ENCODE data around the gene SSR2.
A peak's percentile ranks its signal among the peaks of the same experiment; 100 is the strongest.

Gene SSR2

DNA sequence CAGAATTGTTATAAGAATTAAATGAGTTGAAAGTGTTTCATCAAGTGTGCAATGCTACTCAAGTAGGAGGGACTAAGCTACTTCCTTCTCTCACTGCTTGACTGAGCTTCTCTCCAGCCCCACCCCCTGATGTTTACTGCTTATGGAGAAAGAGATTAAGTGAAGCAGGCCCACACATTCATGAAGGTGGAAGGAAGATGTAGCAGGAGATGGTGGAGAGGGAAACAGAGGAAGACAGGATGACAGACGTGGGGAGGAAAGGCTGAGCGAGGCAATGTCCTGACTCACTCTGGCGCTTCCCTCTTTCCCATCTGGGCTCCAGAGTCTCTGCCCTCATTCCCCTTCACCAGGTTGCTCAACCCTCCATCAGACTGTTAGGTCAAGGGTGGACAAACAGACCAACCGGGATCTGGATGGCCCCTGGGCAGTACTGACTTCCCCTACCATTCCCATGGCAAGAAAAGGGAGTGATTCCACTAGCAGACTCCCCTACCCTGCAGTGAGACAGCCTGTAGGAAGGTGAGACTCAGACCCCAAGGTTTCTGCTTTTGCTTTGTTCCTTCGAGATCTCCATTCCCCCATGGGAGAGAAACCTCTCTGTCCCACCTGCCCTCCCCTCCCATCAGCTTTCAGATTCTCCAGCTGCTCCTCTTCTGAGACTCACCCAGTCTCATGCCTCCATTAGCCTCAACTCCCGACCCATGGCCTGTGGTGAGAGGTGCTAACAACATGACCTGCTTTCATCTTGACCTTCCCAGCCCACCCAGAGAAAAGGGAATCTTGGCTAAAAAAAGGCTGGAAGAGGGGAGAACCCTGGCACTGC, 39.3 kb downstream of the SSR2 start:
- TF ChIP-seq CTCF (IDR thresholded peaks at IDR 0.05; ENCODE audit: low read depth, low read length), result no peak
- peak; percentile 54 for DNase-seq (ENCODE audit: extremely low read depth, low read depth)

GRCh38 chr1:155979597-155980343, 41.0 kb downstream of the SSR2 start:
- no peak for DNase-seq (ENCODE audit: extremely low read depth, low read depth)

GRCh38 chr1:155978973-155979429, 41.8 kb downstream of the SSR2 start:
- no peak for TF ChIP-seq CTCF (IDR thresholded peaks at IDR 0.05; ENCODE audit: low read depth, low read length)
- DNase-seq (ENCODE audit: extremely low read depth, low read depth), result no peak

More at GRCh38 chr1:155979597-155980343, 41.0 kb downstream of the SSR2 start:
- no peak for TF ChIP-seq CTCF (IDR thresholded peaks at IDR 0.05; ENCODE audit: low read depth, low read length)

GRCh38 chr1:155978325-155978972, 42.3 kb downstream of the SSR2 start, which contains the start of gene ARHGEF2:
TSS of gene ARHGEF2 (minus strand) at chr1:155978547. CDS start at chr1:155978427, 120 bp downstream.
- peak; percentile 27 for TF ChIP-seq CTCF (IDR thresholded peaks at IDR 0.05; ENCODE audit: low read depth, low read length)
- no peak for DNase-seq (ENCODE audit: extremely low read depth, low read depth)

GRCh38 chr1:155977690-155978324, 42.9 kb downstream of the SSR2 start:
- no peak for TF ChIP-seq CTCF (IDR thresholded peaks at IDR 0.05; ENCODE audit: low read depth, low read length)
- DNase-seq (ENCODE audit: extremely low read depth, low read depth), result no peak

- no peak for DNase-seq (ENCODE audit: extremely low read depth, low read depth)
- TF ChIP-seq CTCF (IDR thresholded peaks at IDR 0.05; ENCODE audit: low read depth, low read length), result no peak
Observed at GRCh38 chr1:155976913-155977689, 43.6 kb downstream of the SSR2 start.

Data from AG09319 (cell line).